HG02678 (cell line): Measurements from ENCODE around the gene KRTAP5-7.
"Not testable (repeated sequence)": the region's sequence is repeated elsewhere in the genome, so short reads cannot be mapped to it uniquely, and the experiment has no call there.

ENCODE experiments used
- ATAC-seq: cut with Tn5 transposase; IDR thresholded peaks from one replicate; pipeline ENCODE4 v1.9.1; 2021; ENCODE audit warnings: mild to moderate bottlenecking, moderate library complexity; ENCODE audit not compliant: unreplicated experiment

Gene KRTAP5-7

GRCh38 chr11:71556018-71556417, 29.0 kb downstream of the KRTAP5-7 start:
- no peak for ATAC-seq

GRCh38 chr11:71557257-71557656, 30.2 kb downstream of the KRTAP5-7 start:
- ATAC-seq, result no peak

GRCh38 chr11:71558996-71559395, 31.9 kb downstream of the KRTAP5-7 start:
- ATAC-seq, result no peak

- ATAC-seq, result no peak
These were observed 35.1 kb downstream of the KRTAP5-7 start for GRCh38 chr11:71562120-71562519.

GRCh38 chr11:71563406-71563805, 36.3 kb downstream of the KRTAP5-7 start:
- no peak for ATAC-seq

GRCh38 chr11:71564430-71564829, 37.4 kb downstream of the KRTAP5-7 start:
- ATAC-seq, result no peak

GRCh38 chr11:71565263-71565662, 38.2 kb downstream of the KRTAP5-7 start, which contains the start of gene KRTAP5-10:
Gene KRTAP5-10, plus strand, starts transcription at chr11:71565563. Its CDS starts 25 bp downstream, at chr11:71565588.
- no peak for ATAC-seq

- ATAC-seq, result no peak
These were observed 39.1 kb downstream of the KRTAP5-7 start for GRCh38 chr11:71566081-71566620.

GRCh38 chr11:71566626-71567599, 39.8 kb downstream of the KRTAP5-7 start:
- not testable (repeated sequence) for ATAC-seq

GRCh38 chr11:71567633-71568032, 40.6 kb downstream of the KRTAP5-7 start:
- not testable (repeated sequence) for ATAC-seq

GRCh38 chr11:71568704-71569349, 41.8 kb downstream of the KRTAP5-7 start:
- ATAC-seq, result no peak

- not testable (repeated sequence) for ATAC-seq
These were observed 44.2 kb downstream of the KRTAP5-7 start for GRCh38 chr11:71571101-71571850.

GRCh38 chr11:71572811-71573210, 45.7 kb downstream of the KRTAP5-7 start:
- ATAC-seq, result no peak

- no peak for ATAC-seq
These were observed 47.4 kb downstream of the KRTAP5-7 start for GRCh38 chr11:71574418-71574817.

- no peak for ATAC-seq
These were observed 48.8 kb downstream of the KRTAP5-7 start for GRCh38 chr11:71575723-71576424.

- not testable (repeated sequence) for ATAC-seq
These were observed 49.8 kb downstream of the KRTAP5-7 start for GRCh38 chr11:71576688-71577465.

- no peak for ATAC-seq
These were observed 50.5 kb downstream of the KRTAP5-7 start for GRCh38 chr11:71577469-71578004.
